Measurements from ENCODE around the gene CCDC66.

The CCDC66 gene

DNA sequence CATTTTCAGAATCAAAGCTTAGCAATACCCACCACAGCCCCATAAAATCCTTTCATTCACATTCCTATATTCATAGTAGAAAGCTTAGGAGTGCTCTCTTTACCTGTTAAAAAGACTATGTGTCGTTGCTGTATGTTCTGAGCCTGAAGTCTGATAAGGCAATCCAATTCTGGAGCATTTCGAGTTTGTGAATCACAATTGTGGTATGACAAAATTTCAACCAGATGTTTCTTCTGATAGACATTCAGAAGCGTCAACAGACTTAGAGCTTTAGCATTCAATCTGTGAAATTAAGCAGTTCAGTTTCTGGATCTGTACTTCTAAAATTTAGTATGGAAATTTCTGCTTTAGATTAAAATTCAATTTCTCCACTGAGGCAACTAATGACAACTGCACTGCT is 67.8 kb downstream of the CCDC66 start:
- DNase-seq = no peak

DNA sequence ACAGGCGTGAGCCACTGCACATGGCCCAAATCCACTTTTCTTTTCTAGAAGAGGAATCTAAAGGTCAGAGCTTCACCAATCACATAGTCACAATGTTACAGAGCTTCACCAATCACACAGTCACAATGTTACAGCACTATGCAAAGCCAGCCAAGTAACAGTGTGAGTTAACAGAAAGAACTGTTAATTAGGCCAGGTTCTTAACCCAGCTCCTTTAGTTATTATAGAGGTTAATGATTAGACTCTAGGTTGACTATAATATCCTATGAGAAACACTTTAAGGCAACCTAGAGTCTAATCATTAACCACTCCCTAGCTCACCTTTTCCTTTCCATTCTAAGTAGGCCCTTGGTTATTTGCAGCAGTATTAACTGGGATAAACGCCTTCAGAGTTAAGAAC is 72.1 kb downstream of the CCDC66 start:
- no peak for DNase-seq

DNA sequence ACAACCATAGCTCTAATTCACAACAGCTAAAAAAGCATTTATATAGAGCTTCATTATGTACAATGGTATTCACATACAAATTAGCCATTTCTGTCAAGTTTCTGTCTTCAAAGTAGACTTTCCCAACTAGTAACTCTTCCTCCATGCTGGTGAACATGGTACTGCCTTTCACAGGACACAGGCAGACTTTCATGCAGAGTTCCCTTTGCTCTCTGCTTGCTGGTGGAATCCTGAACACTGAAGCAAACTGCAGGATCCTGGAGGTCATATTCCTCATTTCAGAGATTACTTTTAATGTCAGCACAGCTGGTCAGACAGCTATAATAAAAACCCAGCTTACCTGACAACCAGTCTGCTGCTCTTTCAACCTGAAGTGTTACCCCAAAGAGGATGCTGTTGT is 72.5 kb downstream of the CCDC66 start:
- DNase-seq = no peak

DNA sequence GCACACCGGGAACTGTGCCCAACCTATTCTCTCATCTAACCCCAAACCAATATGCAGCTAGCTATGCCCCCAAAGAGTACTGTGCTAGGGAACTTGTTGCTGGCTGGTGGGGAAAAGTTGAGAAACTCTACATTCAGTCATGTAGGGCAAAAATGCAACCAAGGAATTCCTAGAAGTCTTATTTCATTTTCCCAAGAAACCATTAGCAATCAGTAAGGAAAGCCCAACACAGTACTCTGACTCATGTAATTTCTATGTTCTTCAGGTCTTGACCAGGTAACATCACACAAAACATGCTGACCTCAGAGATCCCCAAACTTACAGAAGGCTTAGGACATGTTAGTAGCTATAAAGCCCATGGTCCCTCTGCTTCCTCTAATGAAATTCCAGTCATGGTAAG is 74.0 kb downstream of the CCDC66 start:
- no peak for DNase-seq

DNA sequence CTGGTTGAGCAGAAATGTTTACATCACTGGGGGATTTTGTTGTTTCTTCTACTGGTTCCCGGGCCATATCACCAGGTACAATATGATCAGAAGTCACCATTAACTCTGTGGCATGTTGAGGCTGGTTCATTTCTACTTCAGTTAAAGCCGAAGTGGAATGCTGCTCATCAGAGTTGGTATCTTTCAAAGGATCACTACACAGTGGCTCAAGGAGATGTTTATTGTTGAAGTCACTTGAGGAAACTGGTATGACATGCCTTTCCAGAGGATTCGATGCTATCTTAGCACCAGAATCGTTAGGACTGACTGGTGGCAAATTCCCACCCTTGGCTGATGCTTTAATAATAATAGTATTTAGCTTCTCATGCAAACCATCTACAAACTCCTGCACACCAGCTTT is 76.2 kb downstream of the CCDC66 start:
- DNase-seq = no peak

DNA sequence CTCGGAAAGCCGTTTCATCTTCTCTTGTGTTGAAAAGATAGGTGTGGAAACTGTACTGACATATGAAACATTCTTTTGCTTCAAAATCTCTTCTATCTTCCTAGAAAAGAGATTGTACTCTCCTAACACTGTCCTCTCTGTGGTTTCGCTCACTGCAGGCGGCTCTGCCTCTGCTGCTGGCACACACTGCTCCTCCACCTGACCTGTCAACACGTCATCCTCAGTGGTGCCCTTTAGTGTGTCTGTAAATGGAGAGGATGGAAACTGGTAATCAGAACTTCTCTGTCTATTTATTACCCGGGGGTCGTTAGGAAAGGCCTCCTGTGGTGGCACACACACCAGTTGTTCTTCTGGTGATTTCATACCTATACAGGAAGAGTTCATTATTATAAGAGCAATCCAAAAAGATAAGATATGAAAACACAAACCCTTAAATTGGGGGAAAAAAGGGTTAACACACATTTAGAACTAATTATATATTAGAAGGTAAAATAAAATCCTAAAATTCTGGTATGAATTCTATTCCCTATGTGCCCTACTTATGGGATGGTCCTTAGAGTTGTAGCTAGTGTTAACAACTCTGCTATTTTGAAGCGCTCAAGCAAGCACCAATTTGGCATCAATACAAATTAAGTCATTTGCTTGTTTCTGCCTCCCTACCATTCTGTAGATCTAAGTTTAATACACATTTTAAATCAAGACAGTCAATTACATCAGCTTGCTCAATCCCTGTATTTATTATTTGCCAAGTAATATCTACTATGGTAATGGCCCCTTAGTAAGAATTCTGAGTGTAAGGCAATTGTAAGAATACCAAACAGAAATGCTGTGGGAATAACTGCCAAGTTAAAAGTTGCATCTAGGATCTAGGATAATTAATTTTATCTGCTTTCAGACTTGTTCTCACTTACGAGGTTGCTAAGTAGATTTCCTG is 76.9 kb downstream of the CCDC66 start:
- DNase-seq = no peak

DNA sequence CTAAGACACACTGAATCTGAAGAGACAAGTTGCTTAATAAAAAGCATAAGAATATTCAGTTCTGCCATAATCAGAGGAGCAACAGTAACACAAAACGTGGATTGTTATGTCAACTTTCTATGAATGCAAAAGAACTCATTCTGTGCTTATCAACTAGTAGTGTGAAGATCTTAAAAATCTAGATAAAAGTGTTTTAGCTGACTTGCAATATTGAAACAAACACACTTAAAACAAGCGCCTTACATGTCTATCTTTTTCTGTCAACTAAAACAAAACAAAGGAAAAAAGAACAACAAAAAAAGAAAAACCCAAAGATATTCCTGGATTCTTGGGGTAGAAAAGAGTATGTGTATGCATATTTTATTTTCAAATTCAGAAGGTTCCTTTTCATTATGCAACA is 88.4 kb downstream of the CCDC66 start:
- no peak for DNase-seq

DNA sequence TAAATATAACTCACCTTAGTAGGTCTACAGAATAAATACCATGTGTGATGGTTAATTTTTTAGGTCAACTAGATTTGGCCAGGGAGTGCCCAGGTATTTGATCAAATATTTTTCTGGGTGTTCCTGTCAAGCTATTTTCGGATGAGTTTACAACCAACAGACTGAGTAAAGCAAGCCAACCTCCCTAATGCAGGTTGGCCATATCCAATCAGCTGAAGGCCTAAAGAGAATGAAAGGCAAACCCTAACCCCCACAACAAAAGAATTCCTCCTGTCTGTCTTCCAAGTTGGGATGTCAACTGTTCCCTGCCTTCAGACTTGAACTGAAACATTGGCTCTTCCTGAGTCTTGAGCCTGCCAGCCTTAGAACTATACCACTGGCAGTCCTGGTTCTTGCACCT is 97.5 kb downstream of the CCDC66 start:
- no peak for DNase-seq

DNA sequence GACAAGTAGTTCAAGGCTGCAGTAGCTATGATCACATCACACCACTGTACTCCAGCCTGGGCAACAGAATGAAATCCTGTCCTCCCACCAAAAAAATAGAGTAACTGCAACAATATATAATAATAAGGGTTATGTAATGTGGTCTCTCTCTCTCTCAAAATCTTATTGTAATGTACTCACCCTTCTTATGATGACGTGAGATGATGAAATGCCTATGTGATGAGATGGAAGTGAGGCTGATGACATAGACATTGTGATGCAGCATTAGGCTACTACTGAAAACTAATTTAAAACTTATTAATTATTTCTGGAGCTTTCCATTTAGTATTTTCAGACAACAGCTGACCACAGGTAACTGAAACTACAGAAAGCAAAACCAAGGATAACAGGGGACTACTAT is 98.7 kb downstream of the CCDC66 start:
- DNase-seq = no peak

DNA sequence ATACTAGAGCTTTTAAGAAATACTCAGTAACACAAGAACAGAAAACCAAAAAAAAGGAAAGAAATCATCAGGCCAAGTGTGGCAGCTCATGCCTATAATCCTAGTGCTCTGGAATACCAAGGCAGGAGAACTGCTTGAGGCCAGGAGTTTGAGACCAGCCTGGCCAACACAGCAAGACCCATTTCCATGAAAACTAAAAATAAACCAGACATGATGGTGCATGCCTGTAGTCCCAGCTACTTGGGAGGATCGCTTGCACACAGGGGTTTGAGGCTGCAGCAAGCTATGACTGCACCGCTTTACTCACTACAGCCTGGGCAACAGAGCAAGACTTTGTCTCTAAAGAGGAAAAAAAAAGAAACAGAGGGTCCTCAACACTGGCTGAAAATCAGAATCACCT is 107.8 kb downstream of the CCDC66 start:
- DNase-seq = no peak

DNA sequence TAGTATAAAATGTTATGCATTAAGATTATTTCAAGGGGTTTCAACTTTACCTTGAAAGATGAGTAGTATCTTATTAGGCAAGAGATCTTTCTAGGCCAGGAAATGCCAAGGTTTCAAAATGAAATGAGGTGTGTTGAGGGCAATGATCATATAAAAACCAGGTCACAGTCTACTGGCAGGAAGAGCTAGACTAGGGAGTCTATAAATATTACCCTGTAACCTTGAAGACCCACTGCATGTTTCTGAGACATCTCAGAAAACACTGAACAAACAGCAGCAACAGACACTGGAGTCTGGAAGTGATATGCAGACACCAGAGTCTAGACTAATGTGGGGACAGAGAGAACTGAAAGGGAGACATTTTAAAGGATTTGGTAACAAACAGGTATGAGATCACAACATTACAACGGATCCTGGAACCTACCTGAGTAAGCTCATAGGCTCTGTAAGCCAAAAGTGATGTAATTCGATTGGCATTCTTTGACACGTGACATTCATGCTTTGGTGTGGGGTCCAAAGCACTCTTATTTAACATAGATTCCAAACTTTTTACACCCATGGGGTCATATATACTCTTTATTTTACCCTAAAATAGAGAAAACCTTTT is 111.1 kb downstream of the CCDC66 start:
- no peak for DNase-seq

Measured in OCI-M1 (cell line).